COR-L47 (cell line): ENCODE measurements around the gene LCE3E.

Experiments
- DNase-seq: peaks from one replicate; lab custom pipeline; 2025; lab: John Stamatoyannopoulos, UW

Gene LCE3E

DNA sequence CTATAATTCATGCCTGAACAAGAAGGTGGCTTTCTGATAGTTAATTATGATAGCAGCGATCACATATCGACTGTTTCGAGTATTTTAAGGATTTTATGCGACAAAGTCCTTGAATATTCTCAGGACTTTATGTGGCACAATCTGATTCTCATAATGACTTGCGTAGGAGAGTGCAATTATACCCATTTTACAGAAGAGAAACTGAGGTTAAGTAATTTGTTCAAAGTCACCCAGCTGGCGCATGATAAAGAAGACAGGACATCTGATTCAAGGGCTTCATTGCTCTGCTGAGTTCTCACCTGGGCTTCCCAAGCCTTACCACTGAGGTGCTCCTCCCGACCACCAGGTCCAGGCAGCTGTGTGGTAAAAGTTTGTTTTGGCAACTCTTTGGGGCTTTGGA lies 50.5 kb downstream of the LCE3E start:
- no peak for DNase-seq
